GM12864 (cell line): ENCODE measurements around the gene TGIF2.

Source experiments
- DNase-seq: peaks from one replicate; pipeline ENCODE4 v3.0.0-alpha.2; 2011; ENCODE audit warnings: low read depth
- H3K4me3 ChIP-seq: 2 replicates; pipeline ENCODE4 v1.5.1; 2011; ENCODE audit warnings: mild to moderate bottlenecking, low read depth, low read length, control low read depth
- TF ChIP-seq, protein P1 (sequence below): IDR thresholded peaks from 2 replicates; pipeline ENCODE4 v1.5.1; 2011; ENCODE audit warnings: low read depth, mild to moderate bottlenecking, moderate library complexity, low read length, control low read depth, inconsistent platforms; ENCODE audit errors: missing control alignments

TGIF2 gene

DNA sequence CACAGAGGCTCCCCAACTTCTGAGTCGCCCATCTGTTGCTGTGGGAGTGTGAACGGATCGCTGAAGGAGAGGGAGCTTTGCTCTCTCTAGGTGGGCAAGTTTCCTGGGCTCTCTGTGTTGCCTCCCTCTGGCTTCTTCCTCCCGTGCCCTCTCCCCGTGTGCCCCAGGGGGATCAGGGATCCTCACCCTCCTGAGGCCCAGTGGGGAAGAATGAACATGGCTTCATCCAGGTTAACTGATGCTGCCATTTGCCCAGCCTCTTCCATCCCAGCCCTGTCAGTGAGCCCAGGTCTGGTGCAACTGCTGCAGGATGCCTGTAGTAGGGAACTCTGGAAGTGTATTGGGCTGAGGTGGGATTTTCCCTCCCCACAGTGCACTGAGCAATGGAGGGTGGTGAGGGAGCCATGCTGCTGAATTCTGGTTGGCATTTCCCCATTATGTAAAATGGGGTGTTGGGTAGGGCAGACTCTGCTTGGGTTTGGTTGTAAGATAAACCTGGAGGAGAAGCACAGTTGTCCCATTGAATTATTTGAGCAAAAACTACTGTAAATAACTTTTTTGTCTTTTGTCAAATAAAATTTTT lies 20.0 kb downstream of the TGIF2 start:
- no peak overlapping the region for H3K4me3 ChIP-seq
- TF ChIP-seq, protein P1, sequence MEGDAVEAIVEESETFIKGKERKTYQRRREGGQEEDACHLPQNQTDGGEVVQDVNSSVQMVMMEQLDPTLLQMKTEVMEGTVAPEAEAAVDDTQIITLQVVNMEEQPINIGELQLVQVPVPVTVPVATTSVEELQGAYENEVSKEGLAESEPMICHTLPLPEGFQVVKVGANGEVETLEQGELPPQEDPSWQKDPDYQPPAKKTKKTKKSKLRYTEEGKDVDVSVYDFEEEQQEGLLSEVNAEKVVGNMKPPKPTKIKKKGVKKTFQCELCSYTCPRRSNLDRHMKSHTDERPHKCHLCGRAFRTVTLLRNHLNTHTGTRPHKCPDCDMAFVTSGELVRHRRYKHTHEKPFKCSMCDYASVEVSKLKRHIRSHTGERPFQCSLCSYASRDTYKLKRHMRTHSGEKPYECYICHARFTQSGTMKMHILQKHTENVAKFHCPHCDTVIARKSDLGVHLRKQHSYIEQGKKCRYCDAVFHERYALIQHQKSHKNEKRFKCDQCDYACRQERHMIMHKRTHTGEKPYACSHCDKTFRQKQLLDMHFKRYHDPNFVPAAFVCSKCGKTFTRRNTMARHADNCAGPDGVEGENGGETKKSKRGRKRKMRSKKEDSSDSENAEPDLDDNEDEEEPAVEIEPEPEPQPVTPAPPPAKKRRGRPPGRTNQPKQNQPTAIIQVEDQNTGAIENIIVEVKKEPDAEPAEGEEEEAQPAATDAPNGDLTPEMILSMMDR = no peak
- no peak for DNase-seq

DNA sequence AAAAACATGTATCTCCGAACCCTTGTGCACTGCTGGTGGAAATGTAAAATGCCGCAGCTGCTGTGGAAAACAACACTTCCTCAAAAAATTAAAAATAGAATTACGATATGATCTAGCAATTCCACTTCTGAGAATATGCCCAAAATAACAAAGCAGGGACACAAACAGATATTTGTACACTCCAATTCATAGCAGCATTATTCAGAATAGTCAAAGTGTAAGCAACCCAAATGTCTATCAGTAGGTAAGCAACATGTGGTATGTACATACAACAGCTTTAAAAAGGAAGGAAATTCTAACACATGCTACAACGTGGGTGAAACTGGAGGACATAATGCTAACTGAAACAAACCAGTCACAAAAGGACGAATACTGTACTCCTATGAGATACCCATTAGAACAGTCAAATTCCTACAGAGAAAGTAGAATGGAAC lies 26.5 kb downstream of the TGIF2 start:
- peak; percentile 30 for DNase-seq
- H3K4me3 ChIP-seq = no peak overlapping the region

DNA sequence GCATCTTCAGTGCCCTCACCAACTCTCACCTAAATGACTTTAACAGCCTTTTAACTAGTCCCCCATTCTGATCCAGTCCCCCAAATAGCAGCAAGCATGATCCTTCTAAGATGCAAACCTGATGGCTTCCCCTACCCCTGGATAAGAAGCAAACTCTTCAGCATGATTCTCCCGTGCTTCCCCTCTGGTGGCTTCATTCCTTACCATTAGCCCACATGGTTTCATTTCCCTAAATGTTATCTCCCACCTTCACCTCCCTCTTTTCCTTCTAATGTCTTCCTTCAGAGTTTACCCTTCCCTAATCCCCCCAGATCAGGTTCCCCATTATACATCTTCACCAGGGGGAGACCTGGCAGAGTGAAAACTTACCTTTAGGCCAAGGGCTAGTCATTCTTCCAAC lies 28.1 kb downstream of the TGIF2 start:
- no peak for DNase-seq
- TF ChIP-seq, protein P1 = no peak
- H3K4me3 ChIP-seq = no peak overlapping the region

More for the DNA sequence above, 26.5 kb downstream of the TGIF2 start:
- TF ChIP-seq, protein P1 = no peak

DNA sequence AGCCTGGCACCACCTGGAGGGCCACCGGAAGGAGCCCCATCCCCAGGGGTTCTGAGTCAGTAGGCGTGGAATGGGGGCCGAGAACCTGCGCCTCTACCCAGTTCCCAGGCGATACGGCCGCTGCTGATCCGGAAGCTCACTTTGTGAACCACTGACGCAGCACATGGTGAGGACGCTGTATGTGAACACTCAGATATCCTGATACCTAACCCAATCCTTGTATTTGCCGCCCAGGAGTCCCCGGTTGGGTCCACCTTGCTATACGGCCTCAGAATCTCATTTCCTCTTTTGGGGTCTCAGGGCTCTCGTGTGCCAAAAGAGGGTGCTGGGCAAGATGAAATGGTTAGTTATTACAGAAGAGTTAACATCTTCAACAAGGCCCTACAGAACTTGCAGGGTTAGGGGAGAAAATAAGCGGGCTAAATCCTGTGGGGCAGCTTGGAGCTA lies 31.6 kb downstream of the TGIF2 start:
- peak; percentile 79 for DNase-seq
- H3K4me3 ChIP-seq = peak overlapping the region; percentile 53
- TF ChIP-seq, protein P1 = no peak

DNA sequence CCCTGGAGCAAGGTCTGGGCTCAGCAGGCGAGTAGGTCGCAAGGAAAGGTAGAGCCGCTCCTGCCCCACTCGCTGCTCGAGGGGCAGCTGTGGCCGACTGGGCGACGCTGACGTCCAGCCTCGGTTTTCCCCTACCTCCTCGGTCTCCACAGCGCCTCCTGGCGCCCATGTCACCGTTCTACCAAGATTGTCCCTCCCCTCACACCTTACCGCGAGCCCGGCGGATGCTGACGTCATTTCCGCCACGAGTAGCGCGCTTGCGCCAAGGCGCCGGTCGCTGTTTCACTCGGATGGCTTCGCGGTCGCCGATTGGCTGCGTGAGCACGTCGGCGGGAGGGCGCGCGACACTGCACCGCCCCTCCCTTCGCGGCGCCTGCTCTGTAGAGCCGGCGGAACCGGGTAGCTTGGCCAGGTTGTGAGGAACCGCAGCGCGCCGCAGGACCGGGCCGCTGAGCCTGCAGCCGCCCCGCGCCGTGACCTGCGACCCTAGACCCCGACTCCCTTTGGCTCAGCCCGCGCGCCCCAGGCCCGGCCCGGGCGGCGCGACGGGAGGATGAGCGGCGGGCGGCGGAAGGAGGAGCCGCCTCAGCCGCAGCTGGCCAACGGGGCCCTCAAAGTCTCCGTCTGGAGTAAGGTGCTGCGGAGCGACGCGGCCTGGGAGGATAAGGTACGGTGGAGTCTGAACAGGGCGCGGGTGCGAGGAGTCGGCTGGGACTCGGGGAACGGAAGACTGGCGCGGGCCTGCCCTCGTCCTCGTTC lies 32.2 kb downstream of the TGIF2 start, which contains the start of gene RAB5IF:
Gene RAB5IF (plus strand): TSS at position 381 of the 759 bp plus-strand sequence. CDS start 173 bp downstream, at position 554.
- DNase-seq = peak; percentile 96
- TF ChIP-seq, protein P1 = peak; percentile 96
- peak within 1 kb of the TSS; percentile 93 for H3K4me3 ChIP-seq

DNA sequence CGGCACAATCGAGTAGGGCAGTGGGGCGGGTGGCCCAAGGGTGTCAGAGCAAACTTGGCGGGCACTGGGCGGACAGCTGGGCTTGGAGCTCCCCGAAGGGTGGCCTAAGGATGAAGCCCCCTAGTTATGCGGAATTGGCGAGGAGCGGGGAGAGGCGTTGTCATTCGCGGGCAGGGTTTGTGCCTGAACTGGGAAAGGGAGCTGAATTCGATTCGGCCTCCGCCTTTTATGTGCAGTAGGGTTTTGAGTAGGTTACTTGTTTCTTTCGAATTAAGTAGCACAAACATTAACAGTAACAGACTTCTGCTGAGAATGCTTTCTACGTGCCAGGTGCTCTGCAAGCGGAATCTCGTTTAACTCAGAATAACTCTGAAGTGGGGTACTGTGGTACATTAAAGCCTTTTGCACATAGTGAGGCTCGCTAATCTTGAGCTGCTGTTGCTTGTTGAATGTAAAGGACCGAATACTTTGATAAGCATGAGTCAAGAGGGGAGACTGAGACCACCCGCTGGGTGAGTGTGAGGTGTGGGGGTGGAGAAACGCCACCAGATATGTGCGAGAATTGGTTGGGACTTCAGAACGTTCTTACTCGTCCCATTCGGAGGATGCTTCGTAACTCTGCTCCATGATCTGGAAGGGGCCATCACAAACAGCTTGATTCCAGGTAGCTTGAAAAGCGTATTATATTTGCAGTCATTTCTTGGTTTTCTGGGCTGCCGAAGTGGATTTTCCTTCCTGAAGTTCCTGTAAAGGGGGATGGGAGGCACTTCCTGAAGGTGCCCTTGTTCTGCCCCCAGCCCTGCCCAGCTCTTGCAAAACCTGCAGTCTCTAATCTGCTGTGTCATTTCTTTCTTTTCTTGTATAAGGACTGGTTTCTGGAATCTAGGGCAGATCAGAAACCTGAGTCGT lies 33.0 kb downstream of the TGIF2 start:
- DNase-seq = no peak
- peak overlapping the region; percentile 93 for H3K4me3 ChIP-seq
- TF ChIP-seq, protein P1 = no peak
